HEK293 (cell line): ENCODE measurements around the gene ZBTB26.

Experiments used
- CTCF ChIA-PET: fragments of 350-600 bp; formaldehyde crosslinking; extraction: SDS; loops from one replicate; lab custom pipeline; 2021; ENCODE audit warnings: antibody characterized with exemption; lab: Yijun Ruan, JAX
- POLR2A ChIA-PET: fragments of 300-600 bp; formaldehyde crosslinking; extraction: SDS; loops from one replicate; lab custom pipeline; 2020; ENCODE audit warnings: antibody characterized with exemption, inconsistent platforms; lab: Yijun Ruan, JAX
- H3K27ac ChIP-seq: fragments of 200-500 bp; sonication (Bioruptor generic); 2 replicates; pipeline ENCODE4 v1.5.1; 2014; ENCODE audit warnings: low read depth, low read length, control low read depth, inconsistent platforms; ENCODE audit errors: extremely low read depth
- H3K36me3 ChIP-seq, 2 experiments: fragments of 200-500 bp in 1 of 2; sonication (Bioruptor generic) in 1 of 2; 1 replicate in 1 of 2; 2 replicates in 1 of 2; pipeline ENCODE4 v1.5.1; 2014 to 2017; ENCODE audit warnings: inconsistent platforms in 2 of 2, low read length in 2 of 2; ENCODE audit not compliant: control insufficient read depth in 2 of 2, insufficient read depth in 1 of 2
- H3K4me1 ChIP-seq: fragments of 200-500 bp; sonication (Bioruptor generic); 2 replicates; pipeline ENCODE4 v1.5.1; 2014; ENCODE audit warnings: mild to moderate bottlenecking, low read length, inconsistent platforms; ENCODE audit not compliant: control insufficient read depth, insufficient read depth
- H3K4me3 ChIP-seq: 2 replicates; pipeline ENCODE4 v1.5.1; 2011; ENCODE audit warnings: low read depth, mild to moderate bottlenecking, control low read depth, low read length, moderate library complexity
- H3K9me3 ChIP-seq: fragments of 200-500 bp; sonication (Bioruptor generic); 2 replicates; pipeline ENCODE4 v1.5.1; 2014; ENCODE audit warnings: low read depth, low read length, inconsistent platforms; ENCODE audit not compliant: control insufficient read depth, insufficient read depth
- IKZF3 ChIP-seq: fragments of 450-650 bp; IDR thresholded peaks from 2 replicates; pipeline ENCODE4 v1.5.0; 2018; ENCODE audit warnings: missing biosample characterization, mild to moderate bottlenecking, missing genetic modification characterization, moderate library complexity
- PRDM10 ChIP-seq: fragments of 450-650 bp; formaldehyde crosslinking; IDR thresholded peaks from 2 replicates; pipeline ENCODE4 v1.5.1; 2016; ENCODE audit warnings: missing biosample characterization, missing genetic modification characterization
- SETDB1 ChIP-seq: IDR thresholded peaks from one replicate; pipeline ENCODE4 v1.6.1; 2017; ENCODE audit warnings: mild to moderate bottlenecking, low read length, moderate library complexity, mixed read lengths; ENCODE audit not compliant: insufficient read length
- SP7 ChIP-seq: fragments of 450-650 bp; formaldehyde crosslinking; IDR thresholded peaks from 2 replicates; pipeline ENCODE4 v1.5.1; 2016; ENCODE audit warnings: missing biosample characterization, missing genetic modification characterization
- ZBTB8A ChIP-seq: fragments of 450-650 bp; formaldehyde crosslinking; IDR thresholded peaks from 2 replicates; pipeline ENCODE4 v1.5.1; 2016; ENCODE audit warnings: missing biosample characterization, missing genetic modification characterization
- ZFP3 ChIP-seq: fragments of 450-650 bp; formaldehyde crosslinking; IDR thresholded peaks from 2 replicates; pipeline ENCODE4 v1.5.1; 2016; ENCODE audit warnings: low read depth, missing biosample characterization, missing genetic modification characterization
- ZIC2 ChIP-seq: fragments of 450-650 bp; formaldehyde crosslinking; IDR thresholded peaks from 2 replicates; pipeline ENCODE4 v1.5.1; 2016; ENCODE audit warnings: missing biosample characterization, missing genetic modification characterization
- ZNF112 ChIP-seq: fragments of 450-650 bp; formaldehyde crosslinking; IDR thresholded peaks from 2 replicates; pipeline ENCODE4 v1.5.0; 2017; ENCODE audit warnings: missing biosample characterization, missing genetic modification characterization
- ZNF133 ChIP-seq: fragments of 450-650 bp; formaldehyde crosslinking; IDR thresholded peaks from 2 replicates; pipeline ENCODE4 v1.5.1; 2016; ENCODE audit warnings: missing biosample characterization, missing genetic modification characterization
- ZNF169 ChIP-seq: fragments of 450-650 bp; formaldehyde crosslinking; IDR thresholded peaks from 2 replicates; pipeline ENCODE4 v1.5.1; 2016; ENCODE audit warnings: missing biosample characterization, missing genetic modification characterization
- ZNF274 ChIP-seq, 2 experiments: fragments of 200-500 bp in 1 of 2; fragments of 450-650 bp in 1 of 2; sonication (Bioruptor generic) in 1 of 2; formaldehyde crosslinking in 1 of 2; IDR thresholded peaks; 2 replicates each; pipeline versions ENCODE4 v1.5.1 to v1.6.1; 2014 to 2016; ENCODE audit warnings: borderline replicate concordance in 1 of 2, inconsistent platforms in 1 of 2, low read length in 1 of 2, missing biosample characterization in 1 of 2, missing genetic modification characterization in 1 of 2
- ZNF324 ChIP-seq: fragments of 450-650 bp; formaldehyde crosslinking; IDR thresholded peaks from 2 replicates; pipeline ENCODE4 v1.5.1; 2016; ENCODE audit warnings: missing biosample characterization, missing genetic modification characterization
- ZNF354C ChIP-seq: fragments of 450-650 bp; formaldehyde crosslinking; IDR thresholded peaks from 2 replicates; pipeline ENCODE4 v1.5.1; 2016; ENCODE audit warnings: missing biosample characterization, missing genetic modification characterization, low read depth, borderline replicate concordance
- ZNF423 ChIP-seq: fragments of 450-650 bp; formaldehyde crosslinking; IDR thresholded peaks from 2 replicates; pipeline ENCODE4 v1.5.1; 2016; ENCODE audit warnings: missing biosample characterization, missing genetic modification characterization
- ZNF510 ChIP-seq: fragments of 450-650 bp; formaldehyde crosslinking; IDR thresholded peaks from 2 replicates; pipeline ENCODE4 v1.5.1; 2018; ENCODE audit warnings: mild to moderate bottlenecking, missing genetic modification characterization, missing biosample characterization; ENCODE audit not compliant: insufficient replicate concordance
- ZNF521 ChIP-seq: fragments of 450-650 bp; formaldehyde crosslinking; IDR thresholded peaks from 2 replicates; pipeline ENCODE4 v1.5.1; 2017; ENCODE audit warnings: missing biosample characterization, mild to moderate bottlenecking, missing genetic modification characterization
- ZNF530 ChIP-seq: fragments of 450-650 bp; formaldehyde crosslinking; IDR thresholded peaks from 2 replicates; pipeline ENCODE4 v1.5.1; 2016; ENCODE audit warnings: low read depth, missing biosample characterization, missing genetic modification characterization
- ZNF664 ChIP-seq: fragments of 450-650 bp; formaldehyde crosslinking; IDR thresholded peaks from 2 replicates; pipeline ENCODE4 v1.5.1; 2016; ENCODE audit warnings: missing biosample characterization, missing genetic modification characterization
- ZNF76 ChIP-seq: fragments of 450-650 bp; formaldehyde crosslinking; IDR thresholded peaks from 2 replicates; pipeline ENCODE4; 2016; ENCODE audit warnings: low read depth, missing biosample characterization, missing genetic modification characterization, borderline replicate concordance
- ZSCAN30 ChIP-seq: fragments of 450-650 bp; IDR thresholded peaks from 2 replicates; pipeline ENCODE4 v1.5.1; 2018; ENCODE audit warnings: missing biosample characterization, mild to moderate bottlenecking, missing genetic modification characterization, moderate library complexity
- TF ChIP-seq, protein P1 (sequence below): fragments of 450-650 bp; formaldehyde crosslinking; IDR thresholded peaks from 2 replicates; pipeline ENCODE4; 2016; ENCODE audit warnings: missing biosample characterization, missing genetic modification characterization
- TF ChIP-seq, protein P2 (sequence below): fragments of 450-650 bp; formaldehyde crosslinking; IDR thresholded peaks from 2 replicates; pipeline ENCODE4 v1.5.1; 2017; ENCODE audit warnings: missing biosample characterization, missing genetic modification characterization
- TF ChIP-seq, protein P3 (sequence below): fragments of 450-650 bp; formaldehyde crosslinking; IDR thresholded peaks from 2 replicates; pipeline ENCODE4 v1.5.1; 2017; ENCODE audit warnings: missing biosample characterization, missing genetic modification characterization
- TF ChIP-seq, protein P4 (sequence below): fragments of 450-650 bp; formaldehyde crosslinking; IDR thresholded peaks from 2 replicates; pipeline ENCODE4 v1.5.1; 2016; ENCODE audit warnings: missing biosample characterization, missing genetic modification characterization

ZBTB26 gene

DNA sequence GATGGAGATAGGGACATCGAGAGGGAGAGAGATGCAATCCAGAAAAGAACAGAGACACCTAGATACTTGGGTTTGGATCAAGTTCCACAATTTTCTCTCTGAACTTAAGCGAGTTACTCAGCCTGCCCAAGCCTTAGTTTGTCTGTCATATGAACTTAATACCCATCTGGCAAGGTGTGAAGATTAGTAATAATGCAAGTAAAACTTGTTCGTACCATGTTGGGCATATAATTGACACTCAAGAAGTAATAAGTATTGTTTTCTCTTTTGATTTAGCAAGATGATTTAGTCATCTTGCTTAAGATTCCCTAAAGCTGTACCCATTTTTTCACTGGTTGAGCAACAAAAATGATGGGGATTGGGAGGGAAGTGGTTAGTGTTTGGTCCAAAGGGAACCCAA lies 17.0 kb upstream of the ZBTB26 start (continued):
- TF ChIP-seq, protein P1, sequence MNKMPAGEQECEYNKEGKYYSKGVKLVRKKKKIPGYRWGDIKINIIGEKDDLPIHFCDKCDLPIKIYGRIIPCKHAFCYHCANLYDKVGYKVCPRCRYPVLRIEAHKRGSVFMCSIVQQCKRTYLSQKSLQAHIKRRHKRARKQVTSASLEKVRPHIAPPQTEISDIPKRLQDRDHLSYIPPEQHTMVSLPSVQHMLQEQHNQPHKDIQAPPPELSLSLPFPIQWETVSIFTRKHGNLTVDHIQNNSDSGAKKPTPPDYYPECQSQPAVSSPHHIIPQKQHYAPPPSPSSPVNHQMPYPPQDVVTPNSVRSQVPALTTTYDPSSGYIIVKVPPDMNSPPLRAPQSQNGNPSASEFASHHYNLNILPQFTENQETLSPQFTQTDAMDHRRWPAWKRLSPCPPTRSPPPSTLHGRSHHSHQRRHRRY = no peak
- TF ChIP-seq, protein P2, sequence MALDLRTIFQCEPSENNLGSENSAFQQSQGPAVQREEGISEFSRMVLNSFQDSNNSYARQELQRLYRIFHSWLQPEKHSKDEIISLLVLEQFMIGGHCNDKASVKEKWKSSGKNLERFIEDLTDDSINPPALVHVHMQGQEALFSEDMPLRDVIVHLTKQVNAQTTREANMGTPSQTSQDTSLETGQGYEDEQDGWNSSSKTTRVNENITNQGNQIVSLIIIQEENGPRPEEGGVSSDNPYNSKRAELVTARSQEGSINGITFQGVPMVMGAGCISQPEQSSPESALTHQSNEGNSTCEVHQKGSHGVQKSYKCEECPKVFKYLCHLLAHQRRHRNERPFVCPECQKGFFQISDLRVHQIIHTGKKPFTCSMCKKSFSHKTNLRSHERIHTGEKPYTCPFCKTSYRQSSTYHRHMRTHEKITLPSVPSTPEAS (tag by site-specific recombination) = no peak
- TF ChIP-seq ZNF423 (tag by site-specific recombination) (no peak), ZNF664 (tag by site-specific recombination) (no peak), SP7 (tag by site-specific recombination) (no peak), ZNF510 (tag by site-specific recombination) (no peak)

- CTCF ChIA-PET = interaction anchor here (0.5 kb wide), 1 partner anchor 403 kb away, joined by 3 read pairs; no protein-coding TSS in a partner anchor
- H3K36me3 ChIP-seq = peaks cover 0 to 4% of the 10 kb centered on the region in 2 experiments; a peak in 1 of 3 replicates
- POLR2A ChIA-PET = interaction anchor here (1.0 kb wide), 1 partner anchor 15 kb away, joined by 3 read pairs; the partner anchor contains the start of gene ZBTB26
- no peaks in the 10 kb centered on the region for H3K9me3 ChIP-seq
- H3K27ac ChIP-seq = no peak overlapping the region
- H3K4me3 ChIP-seq = no peak overlapping the region
- H3K4me1 ChIP-seq = 0 out of 2 replicates have a peak, but pooled peaks cover 2% of the 10 kb centered on the region
- TF ChIP-seq, protein P3, sequence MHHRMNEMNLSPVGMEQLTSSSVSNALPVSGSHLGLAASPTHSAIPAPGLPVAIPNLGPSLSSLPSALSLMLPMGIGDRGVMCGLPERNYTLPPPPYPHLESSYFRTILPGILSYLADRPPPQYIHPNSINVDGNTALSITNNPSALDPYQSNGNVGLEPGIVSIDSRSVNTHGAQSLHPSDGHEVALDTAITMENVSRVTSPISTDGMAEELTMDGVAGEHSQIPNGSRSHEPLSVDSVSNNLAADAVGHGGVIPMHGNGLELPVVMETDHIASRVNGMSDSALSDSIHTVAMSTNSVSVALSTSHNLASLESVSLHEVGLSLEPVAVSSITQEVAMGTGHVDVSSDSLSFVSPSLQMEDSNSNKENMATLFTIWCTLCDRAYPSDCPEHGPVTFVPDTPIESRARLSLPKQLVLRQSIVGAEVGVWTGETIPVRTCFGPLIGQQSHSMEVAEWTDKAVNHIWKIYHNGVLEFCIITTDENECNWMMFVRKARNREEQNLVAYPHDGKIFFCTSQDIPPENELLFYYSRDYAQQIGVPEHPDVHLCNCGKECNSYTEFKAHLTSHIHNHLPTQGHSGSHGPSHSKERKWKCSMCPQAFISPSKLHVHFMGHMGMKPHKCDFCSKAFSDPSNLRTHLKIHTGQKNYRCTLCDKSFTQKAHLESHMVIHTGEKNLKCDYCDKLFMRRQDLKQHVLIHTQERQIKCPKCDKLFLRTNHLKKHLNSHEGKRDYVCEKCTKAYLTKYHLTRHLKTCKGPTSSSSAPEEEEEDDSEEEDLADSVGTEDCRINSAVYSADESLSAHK (tag by site-specific recombination) = no peak
- TF ChIP-seq ZNF274 (IDR thresholded peaks at IDR 0.05; ENCODE audit: low read length) (no peak), ZNF274 (tag by site-specific recombination; IDR thresholded peaks at IDR 0.05; ENCODE audit: borderline replicate concordance) (no peak), ZNF112 (tag by site-specific recombination) (no peak), ZNF324 (no peak), ZNF76 (no peak), IKZF3 (no peak), SETDB1 (no peak), ZNF521 (no peak), PRDM10 (tag by site-specific recombination) (no peak), ZNF530 (tag by site-specific recombination) (no peak), ZBTB8A (tag by site-specific recombination) (no peak), ZFP3 (tag by site-specific recombination) (no peak), ZNF133 (no peak), ZSCAN30 (tag by site-specific recombination) (no peak), ZNF169 (tag by site-specific recombination) (no peak), ZNF354C (tag by site-specific recombination) (no peak), ZIC2 (tag by site-specific recombination) (no peak)
- TF ChIP-seq, protein P4, sequence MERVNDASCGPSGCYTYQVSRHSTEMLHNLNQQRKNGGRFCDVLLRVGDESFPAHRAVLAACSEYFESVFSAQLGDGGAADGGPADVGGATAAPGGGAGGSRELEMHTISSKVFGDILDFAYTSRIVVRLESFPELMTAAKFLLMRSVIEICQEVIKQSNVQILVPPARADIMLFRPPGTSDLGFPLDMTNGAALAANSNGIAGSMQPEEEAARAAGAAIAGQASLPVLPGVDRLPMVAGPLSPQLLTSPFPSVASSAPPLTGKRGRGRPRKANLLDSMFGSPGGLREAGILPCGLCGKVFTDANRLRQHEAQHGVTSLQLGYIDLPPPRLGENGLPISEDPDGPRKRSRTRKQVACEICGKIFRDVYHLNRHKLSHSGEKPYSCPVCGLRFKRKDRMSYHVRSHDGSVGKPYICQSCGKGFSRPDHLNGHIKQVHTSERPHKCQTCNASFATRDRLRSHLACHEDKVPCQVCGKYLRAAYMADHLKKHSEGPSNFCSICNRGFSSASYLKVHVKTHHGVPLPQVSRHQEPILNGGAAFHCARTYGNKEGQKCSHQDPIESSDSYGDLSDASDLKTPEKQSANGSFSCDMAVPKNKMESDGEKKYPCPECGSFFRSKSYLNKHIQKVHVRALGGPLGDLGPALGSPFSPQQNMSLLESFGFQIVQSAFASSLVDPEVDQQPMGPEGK (tag by site-specific recombination) = no peak
- TF ChIP-seq, protein P1 = no peak
These were observed 15.2 kb upstream of the ZBTB26 start for GRCh38 chr9:122946461-122947005.
